Ishikawa (cell line): ENCODE measurements around the gene TMPRSS12.
A peak's percentile ranks its signal among the peaks of the same experiment; 100 is the strongest.

Source experiments
- CEBPB ChIP-seq: IDR thresholded peaks from 2 replicates; pipeline ENCODE4 v1.6.1; 2012
- CREB1 ChIP-seq: IDR thresholded peaks from 2 replicates; pipeline ENCODE4 v1.6.1; 2012; ENCODE audit warnings: low read depth
- EGR1 ChIP-seq: IDR thresholded peaks from 2 replicates; pipeline ENCODE4 v1.6.1; 2012
- EP300 ChIP-seq: IDR thresholded peaks from 2 replicates; pipeline ENCODE4 v1.6.1; 2012; ENCODE audit warnings: borderline replicate concordance
- FOXM1 ChIP-seq: IDR thresholded peaks from 2 replicates; pipeline ENCODE4 v1.6.1; 2012; ENCODE audit warnings: low read depth, borderline replicate concordance
- NFIC ChIP-seq: IDR thresholded peaks from 2 replicates; pipeline ENCODE4 v1.6.1; 2012
- RAD21 ChIP-seq: IDR thresholded peaks from 2 replicates; pipeline ENCODE4 v1.6.1; 2012; ENCODE audit warnings: low read depth
- TAF1 ChIP-seq: IDR thresholded peaks from 2 replicates; pipeline ENCODE4 v1.6.1; 2012; ENCODE audit warnings: low read depth, mild to moderate bottlenecking
- TCF12 ChIP-seq: IDR thresholded peaks from 2 replicates; pipeline ENCODE4 v1.6.1; 2012; ENCODE audit warnings: low read depth
- TEAD4 ChIP-seq: IDR thresholded peaks from 2 replicates; pipeline ENCODE4 v1.6.1; 2012
- YY1 ChIP-seq: IDR thresholded peaks from 2 replicates; pipeline ENCODE4 v1.6.1; 2012; ENCODE audit warnings: low read depth
- ZBTB7A ChIP-seq: IDR thresholded peaks from 2 replicates; pipeline ENCODE4 v1.6.1; 2012; ENCODE audit warnings: low read depth
- TF ChIP-seq, protein P1 (sequence below): IDR thresholded peaks from 2 replicates; pipeline ENCODE4 v1.6.1; 2012
- TF ChIP-seq, protein P2 (sequence below): IDR thresholded peaks from 2 replicates; pipeline ENCODE4 v1.6.1; 2012; ENCODE audit warnings: low read depth, mild to moderate bottlenecking
- TF ChIP-seq, protein P3 (sequence below): IDR thresholded peaks from 2 replicates; pipeline ENCODE4 v1.6.1; 2012

TMPRSS12 gene

DNA sequence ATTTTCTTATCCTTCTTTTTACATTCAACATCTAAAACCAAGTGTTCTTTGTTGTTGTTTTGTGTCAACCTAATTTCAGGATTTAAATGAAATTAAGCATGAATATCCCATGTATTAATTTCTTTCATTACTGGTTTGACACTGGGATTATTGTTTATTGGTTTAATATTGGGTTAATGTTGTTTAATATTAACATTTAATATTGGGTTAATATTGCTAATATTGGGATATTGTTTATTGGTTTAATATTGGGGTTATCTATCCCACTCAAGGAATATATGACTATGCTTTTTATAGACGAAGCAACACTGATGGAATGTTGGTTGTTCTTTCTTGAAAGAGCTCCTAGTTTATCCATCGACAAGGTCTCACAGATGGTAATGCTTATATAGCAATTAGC lies 45.9 kb downstream of the TMPRSS12 start:
- TF ChIP-seq NFIC = no peak
- no peak for TF ChIP-seq EGR1
- TF ChIP-seq EP300 = no peak
- TF ChIP-seq TAF1 = no peak
- no peak for TF ChIP-seq ZBTB7A
- TF ChIP-seq, protein P1, sequence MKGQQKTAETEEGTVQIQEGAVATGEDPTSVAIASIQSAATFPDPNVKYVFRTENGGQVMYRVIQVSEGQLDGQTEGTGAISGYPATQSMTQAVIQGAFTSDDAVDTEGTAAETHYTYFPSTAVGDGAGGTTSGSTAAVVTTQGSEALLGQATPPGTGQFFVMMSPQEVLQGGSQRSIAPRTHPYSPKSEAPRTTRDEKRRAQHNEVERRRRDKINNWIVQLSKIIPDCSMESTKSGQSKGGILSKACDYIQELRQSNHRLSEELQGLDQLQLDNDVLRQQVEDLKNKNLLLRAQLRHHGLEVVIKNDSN = no peak
- TF ChIP-seq, protein P2, sequence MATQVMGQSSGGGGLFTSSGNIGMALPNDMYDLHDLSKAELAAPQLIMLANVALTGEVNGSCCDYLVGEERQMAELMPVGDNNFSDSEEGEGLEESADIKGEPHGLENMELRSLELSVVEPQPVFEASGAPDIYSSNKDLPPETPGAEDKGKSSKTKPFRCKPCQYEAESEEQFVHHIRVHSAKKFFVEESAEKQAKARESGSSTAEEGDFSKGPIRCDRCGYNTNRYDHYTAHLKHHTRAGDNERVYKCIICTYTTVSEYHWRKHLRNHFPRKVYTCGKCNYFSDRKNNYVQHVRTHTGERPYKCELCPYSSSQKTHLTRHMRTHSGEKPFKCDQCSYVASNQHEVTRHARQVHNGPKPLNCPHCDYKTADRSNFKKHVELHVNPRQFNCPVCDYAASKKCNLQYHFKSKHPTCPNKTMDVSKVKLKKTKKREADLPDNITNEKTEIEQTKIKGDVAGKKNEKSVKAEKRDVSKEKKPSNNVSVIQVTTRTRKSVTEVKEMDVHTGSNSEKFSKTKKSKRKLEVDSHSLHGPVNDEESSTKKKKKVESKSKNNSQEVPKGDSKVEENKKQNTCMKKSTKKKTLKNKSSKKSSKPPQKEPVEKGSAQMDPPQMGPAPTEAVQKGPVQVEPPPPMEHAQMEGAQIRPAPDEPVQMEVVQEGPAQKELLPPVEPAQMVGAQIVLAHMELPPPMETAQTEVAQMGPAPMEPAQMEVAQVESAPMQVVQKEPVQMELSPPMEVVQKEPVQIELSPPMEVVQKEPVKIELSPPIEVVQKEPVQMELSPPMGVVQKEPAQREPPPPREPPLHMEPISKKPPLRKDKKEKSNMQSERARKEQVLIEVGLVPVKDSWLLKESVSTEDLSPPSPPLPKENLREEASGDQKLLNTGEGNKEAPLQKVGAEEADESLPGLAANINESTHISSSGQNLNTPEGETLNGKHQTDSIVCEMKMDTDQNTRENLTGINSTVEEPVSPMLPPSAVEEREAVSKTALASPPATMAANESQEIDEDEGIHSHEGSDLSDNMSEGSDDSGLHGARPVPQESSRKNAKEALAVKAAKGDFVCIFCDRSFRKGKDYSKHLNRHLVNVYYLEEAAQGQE = no peak
- TF ChIP-seq FOXM1 = no peak
- TF ChIP-seq TCF12 = no peak
- TF ChIP-seq CREB1 = no peak
- TF ChIP-seq, protein P3, sequence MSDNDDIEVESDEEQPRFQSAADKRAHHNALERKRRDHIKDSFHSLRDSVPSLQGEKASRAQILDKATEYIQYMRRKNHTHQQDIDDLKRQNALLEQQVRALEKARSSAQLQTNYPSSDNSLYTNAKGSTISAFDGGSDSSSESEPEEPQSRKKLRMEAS = no peak
- TF ChIP-seq TEAD4 = no peak
- TF ChIP-seq RAD21 = no peak

DNA sequence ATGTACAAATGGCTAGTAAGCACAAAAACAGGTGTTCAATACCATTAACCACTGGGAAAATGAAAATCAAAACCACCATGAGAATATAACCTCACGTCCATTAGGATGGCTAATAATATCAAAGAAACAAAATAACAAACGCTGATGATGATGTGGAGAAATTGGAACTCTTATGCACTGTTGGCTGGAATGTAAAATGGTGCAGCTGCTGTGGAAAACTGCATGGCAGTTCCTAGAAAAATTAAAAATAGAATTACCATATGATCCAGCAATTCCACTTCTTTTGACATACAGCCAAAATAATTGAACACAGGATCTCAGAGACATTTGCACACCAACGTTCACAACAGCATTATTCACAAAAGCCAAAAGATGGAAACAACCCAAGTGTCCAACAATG lies 51.5 kb downstream of the TMPRSS12 start:
- TF ChIP-seq EGR1 (no peak), ZBTB7A (no peak), CEBPB (no peak), FOXM1 (no peak), RAD21 (no peak), NFIC (no peak), TEAD4 (no peak), TAF1 (no peak), EP300 (no peak), CREB1 (no peak), YY1 (no peak), TCF12 (no peak)
- TF ChIP-seq, protein P1 = no peak
- TF ChIP-seq, protein P3 = no peak
- TF ChIP-seq, protein P2 = no peak

DNA sequence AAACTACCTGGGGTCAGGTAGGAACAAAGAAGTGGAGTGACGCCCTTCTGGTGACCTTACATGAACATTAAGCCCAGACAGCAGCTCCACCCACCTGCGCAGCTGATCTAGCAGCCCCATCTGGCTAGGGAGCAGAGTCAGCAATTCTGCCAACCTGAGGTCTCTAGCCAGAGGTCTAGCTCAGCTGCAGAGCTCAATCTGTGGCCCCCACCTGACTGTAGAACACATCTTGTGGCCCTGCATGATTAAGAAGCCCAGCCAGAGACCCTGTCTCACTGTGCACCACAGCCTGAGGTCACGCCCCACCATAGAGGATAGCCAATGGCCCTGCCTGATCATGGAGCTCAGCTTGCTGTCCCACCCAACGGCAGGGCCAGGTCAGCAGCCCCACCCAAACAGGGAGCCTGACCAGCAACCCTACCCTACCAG lies 59.0 kb downstream of the TMPRSS12 start:
- TF ChIP-seq ZBTB7A = no peak
- TF ChIP-seq TAF1 = no peak

DNA sequence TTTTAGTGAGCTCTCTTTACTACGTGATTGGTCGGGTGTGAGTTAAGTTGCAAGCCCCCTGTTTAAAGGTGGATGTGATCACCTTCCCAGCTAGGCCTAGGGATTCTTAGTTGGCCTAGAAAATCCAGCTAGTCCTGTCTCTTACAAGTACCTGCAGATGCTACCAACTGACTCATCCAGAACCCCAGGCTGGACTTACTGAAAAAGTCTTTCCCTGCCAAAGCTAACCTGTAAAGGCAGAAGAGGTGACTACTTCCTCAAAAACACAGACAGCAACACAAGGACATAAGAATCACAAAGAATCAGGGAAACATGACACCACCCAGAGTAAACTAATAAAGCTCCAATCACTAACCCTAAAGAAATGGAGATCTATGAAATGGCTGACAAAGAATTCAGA lies 70.5 kb downstream of the TMPRSS12 start:
- TF ChIP-seq TAF1 (no peak), EGR1 (no peak), NFIC (no peak), TEAD4 (no peak), EP300 (no peak), CREB1 (no peak), ZBTB7A (no peak)
- TF ChIP-seq, protein P2 = no peak

DNA sequence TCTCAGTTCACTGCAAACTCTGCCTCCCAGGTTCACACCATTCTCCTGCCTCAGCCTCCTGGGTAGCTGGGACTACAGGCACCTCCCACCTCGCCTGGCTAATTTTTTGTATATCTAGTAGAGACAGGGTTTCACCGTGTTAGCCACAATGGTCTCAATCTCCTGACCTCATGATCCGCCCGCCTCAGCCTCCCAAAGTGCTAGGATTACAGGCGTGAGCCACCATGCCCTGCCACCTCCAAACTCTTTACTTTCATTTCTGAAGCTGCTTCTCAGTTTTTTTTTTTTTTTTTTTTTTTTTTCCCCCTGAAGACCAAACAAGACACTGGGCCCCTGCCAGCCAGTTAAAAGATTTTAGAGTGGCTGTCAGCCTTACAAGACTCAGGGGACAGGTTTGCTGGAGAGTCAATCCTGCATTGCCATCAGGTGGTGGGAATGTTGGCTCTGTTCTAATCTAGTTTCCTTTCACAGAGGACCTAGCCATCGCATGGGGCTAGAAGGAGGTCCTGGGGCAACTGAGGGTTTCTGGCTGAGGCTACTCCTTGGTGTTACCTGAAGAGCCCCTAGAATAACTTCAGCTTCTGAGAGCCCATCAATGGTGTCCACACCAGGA lies 72.3 kb downstream of the TMPRSS12 start:
- TF ChIP-seq CREB1 = no peak
- TF ChIP-seq FOXM1 = no peak
- TF ChIP-seq RAD21 = peak; percentile 19; the same call in 1 of the 2 replicates
- no peak for TF ChIP-seq TEAD4
